HL-60 (cell line): Measurements from ENCODE around the gene DAGLA.

Experiments
- DNase-seq, 2 experiments: peaks; one replicate each; pipeline ENCODE4 v3.0.0-alpha.2; 2010 to 2020; ENCODE audit warnings: low read depth in 1 of 2, low spot score in 1 of 2
- H3K27ac ChIP-seq: fragments of 250-450 bp; sonication (Bioruptor Pico); replicated peaks from 2 replicates; pipeline ENCODE4 v1.5.1; 2020; ENCODE audit warnings: mild to moderate bottlenecking, moderate library complexity
- H3K27me3 ChIP-seq: fragments of 250-450 bp; sonication (Bioruptor Pico); 2 replicates; pipeline ENCODE4 v1.5.1; 2021; ENCODE audit warnings: mild to moderate bottlenecking, moderate library complexity; ENCODE audit not compliant: insufficient read depth, poor library complexity, severe bottlenecking
- H3K4me3 ChIP-seq: replicated peaks from 2 replicates; pipeline ENCODE4 v1.5.1; 2011; ENCODE audit warnings: mild to moderate bottlenecking, control low read depth, low read length; ENCODE audit not compliant: insufficient read depth
- GABPA ChIP-seq: IDR thresholded peaks from 2 replicates; pipeline ENCODE4 v1.6.1; 2012; ENCODE audit warnings: low read depth
- POLR2AphosphoS5 ChIP-seq: IDR thresholded peaks from 2 replicates; pipeline ENCODE4 v1.6.1; 2012; ENCODE audit warnings: low read depth
- SPI1 ChIP-seq: IDR thresholded peaks from 2 replicates; pipeline ENCODE4 v1.6.1; 2012; ENCODE audit warnings: low read depth, mild to moderate bottlenecking, borderline replicate concordance
- TF ChIP-seq, protein P1 (sequence below): IDR thresholded peaks from one replicate; pipeline ENCODE4 v1.5.1; 2011; ENCODE audit warnings: low read length, control low read depth, inconsistent platforms; ENCODE audit not compliant: insufficient read depth
- TF ChIP-seq, protein P2 (sequence below): IDR thresholded peaks from 2 replicates; pipeline ENCODE4 v1.6.1; 2012; ENCODE audit warnings: low read depth; ENCODE audit not compliant: insufficient replicate concordance

The DAGLA gene

DNA sequence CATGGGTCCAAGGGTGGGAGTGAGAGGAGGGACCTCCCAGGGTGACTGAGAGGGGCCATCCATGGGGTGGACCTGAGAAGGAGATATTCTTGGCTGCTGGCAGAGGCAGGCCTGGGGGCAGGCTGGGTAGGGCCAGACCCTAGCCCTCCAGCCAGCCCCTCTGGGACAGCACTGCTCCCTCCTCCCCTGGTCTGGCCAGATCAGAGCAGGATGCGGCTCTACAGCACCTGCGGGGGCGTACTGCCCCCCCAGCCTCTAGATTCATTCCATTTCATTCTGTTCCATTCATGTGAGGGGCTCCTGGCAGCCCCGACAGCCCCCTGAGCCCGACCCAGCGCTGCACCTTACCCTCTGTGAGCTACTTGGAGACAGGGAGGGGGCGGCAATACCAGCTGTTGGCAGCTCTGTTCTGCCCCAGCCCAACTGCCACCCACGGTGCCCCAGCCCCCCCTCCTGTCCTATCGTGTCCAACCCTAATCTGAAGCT is 37.9 kb downstream of the DAGLA start:
- Histone ChIP-seq H3K27ac (no peak overlapping the region), H3K27me3 (no peaks in the 10 kb centered on the region), H3K4me3 (no peak overlapping the region)
- TF ChIP-seq, protein P1, sequence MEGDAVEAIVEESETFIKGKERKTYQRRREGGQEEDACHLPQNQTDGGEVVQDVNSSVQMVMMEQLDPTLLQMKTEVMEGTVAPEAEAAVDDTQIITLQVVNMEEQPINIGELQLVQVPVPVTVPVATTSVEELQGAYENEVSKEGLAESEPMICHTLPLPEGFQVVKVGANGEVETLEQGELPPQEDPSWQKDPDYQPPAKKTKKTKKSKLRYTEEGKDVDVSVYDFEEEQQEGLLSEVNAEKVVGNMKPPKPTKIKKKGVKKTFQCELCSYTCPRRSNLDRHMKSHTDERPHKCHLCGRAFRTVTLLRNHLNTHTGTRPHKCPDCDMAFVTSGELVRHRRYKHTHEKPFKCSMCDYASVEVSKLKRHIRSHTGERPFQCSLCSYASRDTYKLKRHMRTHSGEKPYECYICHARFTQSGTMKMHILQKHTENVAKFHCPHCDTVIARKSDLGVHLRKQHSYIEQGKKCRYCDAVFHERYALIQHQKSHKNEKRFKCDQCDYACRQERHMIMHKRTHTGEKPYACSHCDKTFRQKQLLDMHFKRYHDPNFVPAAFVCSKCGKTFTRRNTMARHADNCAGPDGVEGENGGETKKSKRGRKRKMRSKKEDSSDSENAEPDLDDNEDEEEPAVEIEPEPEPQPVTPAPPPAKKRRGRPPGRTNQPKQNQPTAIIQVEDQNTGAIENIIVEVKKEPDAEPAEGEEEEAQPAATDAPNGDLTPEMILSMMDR, result no peak
- no peak for TF ChIP-seq POLR2AphosphoS5
- TF ChIP-seq, protein P2, sequence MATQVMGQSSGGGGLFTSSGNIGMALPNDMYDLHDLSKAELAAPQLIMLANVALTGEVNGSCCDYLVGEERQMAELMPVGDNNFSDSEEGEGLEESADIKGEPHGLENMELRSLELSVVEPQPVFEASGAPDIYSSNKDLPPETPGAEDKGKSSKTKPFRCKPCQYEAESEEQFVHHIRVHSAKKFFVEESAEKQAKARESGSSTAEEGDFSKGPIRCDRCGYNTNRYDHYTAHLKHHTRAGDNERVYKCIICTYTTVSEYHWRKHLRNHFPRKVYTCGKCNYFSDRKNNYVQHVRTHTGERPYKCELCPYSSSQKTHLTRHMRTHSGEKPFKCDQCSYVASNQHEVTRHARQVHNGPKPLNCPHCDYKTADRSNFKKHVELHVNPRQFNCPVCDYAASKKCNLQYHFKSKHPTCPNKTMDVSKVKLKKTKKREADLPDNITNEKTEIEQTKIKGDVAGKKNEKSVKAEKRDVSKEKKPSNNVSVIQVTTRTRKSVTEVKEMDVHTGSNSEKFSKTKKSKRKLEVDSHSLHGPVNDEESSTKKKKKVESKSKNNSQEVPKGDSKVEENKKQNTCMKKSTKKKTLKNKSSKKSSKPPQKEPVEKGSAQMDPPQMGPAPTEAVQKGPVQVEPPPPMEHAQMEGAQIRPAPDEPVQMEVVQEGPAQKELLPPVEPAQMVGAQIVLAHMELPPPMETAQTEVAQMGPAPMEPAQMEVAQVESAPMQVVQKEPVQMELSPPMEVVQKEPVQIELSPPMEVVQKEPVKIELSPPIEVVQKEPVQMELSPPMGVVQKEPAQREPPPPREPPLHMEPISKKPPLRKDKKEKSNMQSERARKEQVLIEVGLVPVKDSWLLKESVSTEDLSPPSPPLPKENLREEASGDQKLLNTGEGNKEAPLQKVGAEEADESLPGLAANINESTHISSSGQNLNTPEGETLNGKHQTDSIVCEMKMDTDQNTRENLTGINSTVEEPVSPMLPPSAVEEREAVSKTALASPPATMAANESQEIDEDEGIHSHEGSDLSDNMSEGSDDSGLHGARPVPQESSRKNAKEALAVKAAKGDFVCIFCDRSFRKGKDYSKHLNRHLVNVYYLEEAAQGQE, result no peak
- TF ChIP-seq SPI1, result no peak
- TF ChIP-seq GABPA, result no peak
- DNase-seq, result no peak

DNA sequence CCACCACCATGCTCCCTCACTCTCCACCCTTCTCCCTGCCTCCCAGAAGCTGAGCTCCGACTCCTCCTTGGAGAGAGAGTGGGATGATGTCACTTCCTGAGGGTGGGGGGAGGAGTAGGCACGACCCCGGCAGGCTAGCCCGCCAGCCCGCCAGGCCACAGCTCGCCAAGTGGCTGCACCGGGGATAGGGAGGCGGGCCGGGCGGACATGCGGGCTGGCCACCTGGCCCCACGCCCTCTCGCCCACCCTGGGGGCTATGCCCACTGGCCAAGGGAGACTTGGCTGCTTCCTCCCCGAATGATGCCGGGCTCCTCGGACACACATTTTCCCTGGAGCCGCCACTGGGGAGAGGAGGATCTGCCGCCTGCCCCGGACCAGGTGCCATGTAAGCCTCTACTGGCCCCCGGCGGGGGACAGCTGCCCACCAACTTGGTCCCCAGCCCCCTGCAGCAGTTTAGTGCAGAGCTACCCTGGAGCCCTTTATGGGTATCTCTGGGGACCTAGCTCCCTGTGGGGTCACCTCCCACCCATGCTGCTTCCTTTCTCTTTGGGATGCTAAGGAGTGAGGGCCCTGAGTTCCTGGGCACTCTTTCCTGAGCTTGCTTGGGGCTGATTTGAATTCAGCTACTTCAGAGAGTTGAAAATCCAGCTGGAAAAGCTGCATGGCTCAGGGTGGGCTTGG is 38.6 kb downstream of the DAGLA start:
- no peak overlapping the region for H3K4me3 ChIP-seq
- no peaks in the 10 kb centered on the region for H3K27me3 ChIP-seq
- no peak overlapping the region for H3K27ac ChIP-seq
- TF ChIP-seq SPI1 (no peak), GABPA (no peak), POLR2AphosphoS5 (no peak)
- TF ChIP-seq, protein P1, result no peak
- TF ChIP-seq, protein P2, result no peak
- no peak for DNase-seq

DNA sequence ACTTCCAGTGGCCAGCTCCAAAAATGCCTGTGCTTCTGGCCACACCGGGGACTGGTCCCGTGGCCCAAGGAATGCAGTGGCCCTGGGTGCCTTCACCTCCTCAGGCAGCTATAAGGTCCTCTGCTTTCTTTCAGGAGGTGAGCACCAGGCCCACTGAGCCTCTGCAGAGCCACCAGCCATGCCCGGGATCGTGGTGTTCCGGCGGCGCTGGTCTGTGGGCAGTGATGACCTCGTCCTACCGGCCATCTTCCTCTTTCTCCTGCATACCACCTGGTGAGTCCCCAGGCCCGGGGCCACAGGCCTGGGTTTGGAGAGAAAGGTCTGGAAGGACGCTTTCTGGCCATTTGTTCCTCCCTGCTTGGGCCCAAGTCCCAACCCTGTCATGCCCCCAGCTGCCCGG is 39.8 kb downstream of the DAGLA start:
- Histone ChIP-seq H3K4me3 (no peak overlapping the region), H3K27me3 (no peaks in the 10 kb centered on the region), H3K27ac (no peak overlapping the region)
- no peak for DNase-seq
- TF ChIP-seq, protein P2, result no peak
- TF ChIP-seq GABPA (no peak), SPI1 (no peak), POLR2AphosphoS5 (no peak)
- TF ChIP-seq, protein P1, result no peak
